Psoas muscle (tissue), 8 donors: Measurements from ENCODE around the gene TFR2. TPM values are rescaled to one million over a fixed set of nuclear protein-coding genes. Genes with fewer than 3 reads are reported as not detected.

Experiments
- ATAC-seq, 4 donors: fragments of 200-7000 bp; cut with Tn5 transposase; one replicate each; pipeline ENCODE4 v1.9.1; 2020; ENCODE audit warnings: moderate library complexity in 3 of 4, mild to moderate bottlenecking in 2 of 4
- DNase-seq, 2 donors: peaks; one replicate each; pipeline ENCODE4 v3.0.0-alpha.2; 2020
- H3K27ac ChIP-seq: fragments of 200-600 bp; one replicate; pipeline ENCODE4 v1.8.0; 2022
- H3K27me3 ChIP-seq, 3 donors: fragments of 200-600 bp in 1 of 3; one replicate each; pipeline versions ENCODE4 v1.6.1 to v1.8.0; 2013 to 2022; ENCODE audit warnings: low read length in 2 of 3, mild to moderate bottlenecking in 2 of 3, moderate library complexity in 1 of 3; ENCODE audit not compliant: insufficient read depth in 3 of 3
- H3K36me3 ChIP-seq, 2 donors: fragments of 200-600 bp in 1 of 2; one replicate each; pipeline versions ENCODE4 v1.6.1 to v1.8.0; 2013 to 2022; ENCODE audit warnings: low read depth in 1 of 2, mild to moderate bottlenecking in 1 of 2, moderate library complexity in 1 of 2; ENCODE audit not compliant: insufficient read depth in 1 of 2
- H3K4me1 ChIP-seq: fragments of 200-600 bp; one replicate; pipeline ENCODE4 v1.8.0; 2022
- H3K4me3 ChIP-seq: fragments of 200-600 bp; one replicate; pipeline ENCODE4 v1.8.0; 2022; ENCODE audit warnings: mild to moderate bottlenecking
- H3K9me3 ChIP-seq: fragments of 200-600 bp; one replicate; pipeline ENCODE4 v1.8.0; 2022
- WGBS, 3 donors: extraction: QIAGEN DNeasy Blood & Tissue Kit; methylation state at CpG; one replicate each; pipeline versions ENCODE4 v1.1.6 to v1.1.7; 2013; 5-methylcytosine and 5-hydroxymethylcytosine counted together
- intact Hi-C, 2 donors: fragments of 100-400 bp; cut with DNase I; formaldehyde crosslinking; loops; one replicate each; pipeline versions ENCODE4 v1.11.0 to v1.14.2; 2022
- polyA plus RNA-seq, 3 donors: library from polyadenylated mRNA; stranded (reverse); fragments of 200-250 nt; gene quantifications; one replicate each; pipeline ENCODE4 v1.2.3, GENCODE V29; 2013
- total RNA-seq, 4 donors: library from RNA; stranded (reverse); fragmentation: NEBNext Ultra II Directional in 2 of 4; extraction: Animal tissue kit (Norgen Biotek cat#: 25700) in 2 of 4; gene quantifications; one replicate each; pipeline versions ENCODE4 v1.2.1 to v1.2.4, GENCODE V29; 2021 to 2023
- TF ChIP-seq, protein P1 (sequence below): fragments of 200-600 bp; IDR thresholded peaks from one replicate; pipeline ENCODE4 v1.8.0; 2022; ENCODE audit warnings: antibody characterized with exemption
- donor health status: healthy with polysubstance abuse.
- donor health status: DM: no; HTN: no; CAD: no; lungs with moderate emphysema.
- donor health status: Bipolar disorder and iron deficiency.
- donor health status: healthy.
- donor health status: DM: yes; HTN: yes; CAD: no.
- donor health status: DM: no; HTN: no; CAD: no.
- donor health status: DM: no; HTN: no; CAD: no.
- donor health status: DM: yes; HTN: yes; CAD: no.

TFR2 gene
- total and polyA plus RNA-seq, 7 donors: 0.04 to 0.36 TPM; not detected in 5

DNA sequence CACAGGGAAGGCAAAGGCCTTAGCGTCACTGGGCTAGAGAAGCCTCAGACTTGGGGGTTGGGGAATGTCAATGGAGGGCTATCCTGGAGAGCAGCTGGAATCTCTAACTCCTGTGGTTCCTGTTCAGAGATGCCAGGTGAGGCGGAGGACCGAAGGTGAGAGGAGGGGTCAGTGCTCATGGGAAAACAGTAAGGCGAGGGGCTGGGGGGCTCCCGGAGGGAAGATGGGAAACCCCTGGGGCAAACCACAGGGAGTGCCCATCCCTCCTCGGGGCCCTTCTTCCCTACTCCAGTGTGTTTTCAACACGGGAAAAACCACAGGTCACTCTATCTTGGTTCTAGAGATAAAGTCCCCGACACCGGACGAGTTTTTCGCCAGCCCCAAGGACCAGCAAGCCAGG, 58.7 kb downstream of the TFR2 start:
- H3K4me3 ChIP-seq: peak overlapping the region; percentile 100
- peaks cover 0 to 3% (median 0%) of the 10 kb centered on the region in 3 donors for H3K27me3 ChIP-seq
- DNase-seq (no peak), ATAC-seq (no peak)
- intact Hi-C loops: no loop called here
- peaks cover 3 to 52% of the 10 kb centered on the region in 2 donors for H3K36me3 ChIP-seq
- peaks cover 20% of the 10 kb centered on the region for H3K4me1 ChIP-seq
- TF ChIP-seq, protein P1, sequence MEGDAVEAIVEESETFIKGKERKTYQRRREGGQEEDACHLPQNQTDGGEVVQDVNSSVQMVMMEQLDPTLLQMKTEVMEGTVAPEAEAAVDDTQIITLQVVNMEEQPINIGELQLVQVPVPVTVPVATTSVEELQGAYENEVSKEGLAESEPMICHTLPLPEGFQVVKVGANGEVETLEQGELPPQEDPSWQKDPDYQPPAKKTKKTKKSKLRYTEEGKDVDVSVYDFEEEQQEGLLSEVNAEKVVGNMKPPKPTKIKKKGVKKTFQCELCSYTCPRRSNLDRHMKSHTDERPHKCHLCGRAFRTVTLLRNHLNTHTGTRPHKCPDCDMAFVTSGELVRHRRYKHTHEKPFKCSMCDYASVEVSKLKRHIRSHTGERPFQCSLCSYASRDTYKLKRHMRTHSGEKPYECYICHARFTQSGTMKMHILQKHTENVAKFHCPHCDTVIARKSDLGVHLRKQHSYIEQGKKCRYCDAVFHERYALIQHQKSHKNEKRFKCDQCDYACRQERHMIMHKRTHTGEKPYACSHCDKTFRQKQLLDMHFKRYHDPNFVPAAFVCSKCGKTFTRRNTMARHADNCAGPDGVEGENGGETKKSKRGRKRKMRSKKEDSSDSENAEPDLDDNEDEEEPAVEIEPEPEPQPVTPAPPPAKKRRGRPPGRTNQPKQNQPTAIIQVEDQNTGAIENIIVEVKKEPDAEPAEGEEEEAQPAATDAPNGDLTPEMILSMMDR: no peak
- no peak overlapping the region for H3K27ac ChIP-seq
- 77 to 82% (median 81%) methylated on average over 11 of the region's 11 CpGs for WGBS, 3 donors
- no peaks in the 10 kb centered on the region for H3K9me3 ChIP-seq

DNA sequence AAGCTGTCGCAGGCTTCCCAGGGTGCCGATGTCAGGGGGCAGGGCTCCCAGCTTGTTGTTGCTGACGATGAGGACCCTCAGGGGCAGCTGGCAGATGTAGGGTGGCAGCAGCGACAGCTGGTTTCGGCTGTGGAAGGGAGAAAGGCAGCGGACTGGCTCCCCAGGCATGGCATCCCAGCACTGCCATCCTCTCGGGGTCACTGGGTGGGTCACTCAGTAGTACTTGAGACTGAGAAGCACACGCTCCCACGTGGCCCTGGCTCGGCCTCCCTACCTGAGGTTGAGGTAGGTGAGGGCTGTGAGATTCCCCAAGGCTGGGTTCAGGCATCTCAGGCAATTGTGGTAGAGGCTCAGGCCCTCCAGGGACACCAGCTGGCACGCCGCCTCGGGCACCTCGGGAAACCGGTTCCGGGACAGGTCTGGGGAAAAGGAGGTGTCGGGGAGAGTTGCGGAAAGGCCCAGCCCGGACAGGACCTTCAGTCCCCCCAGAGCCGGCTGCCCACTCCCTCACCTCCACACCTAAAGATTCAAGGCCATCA, 59.2 kb downstream of the TFR2 start:
- ATAC-seq: no peak
- no peak for DNase-seq
- peaks cover 0 to 8% (median 0%) of the 10 kb centered on the region in 3 donors for H3K27me3 ChIP-seq
- intact Hi-C loops: no loop called here
- TF ChIP-seq, protein P1: no peak
- H3K36me3 ChIP-seq: peaks cover 4 to 58% of the 10 kb centered on the region in 2 donors
- H3K4me3 ChIP-seq: no peak overlapping the region
- H3K4me1 ChIP-seq: peaks cover 16% of the 10 kb centered on the region
- WGBS, 3 donors: 81 to 85% (median 83%) methylated on average over 15 to 20 of the region's 20 CpGs
- no peaks in the 10 kb centered on the region for H3K9me3 ChIP-seq
- H3K27ac ChIP-seq: no peak overlapping the region

DNA sequence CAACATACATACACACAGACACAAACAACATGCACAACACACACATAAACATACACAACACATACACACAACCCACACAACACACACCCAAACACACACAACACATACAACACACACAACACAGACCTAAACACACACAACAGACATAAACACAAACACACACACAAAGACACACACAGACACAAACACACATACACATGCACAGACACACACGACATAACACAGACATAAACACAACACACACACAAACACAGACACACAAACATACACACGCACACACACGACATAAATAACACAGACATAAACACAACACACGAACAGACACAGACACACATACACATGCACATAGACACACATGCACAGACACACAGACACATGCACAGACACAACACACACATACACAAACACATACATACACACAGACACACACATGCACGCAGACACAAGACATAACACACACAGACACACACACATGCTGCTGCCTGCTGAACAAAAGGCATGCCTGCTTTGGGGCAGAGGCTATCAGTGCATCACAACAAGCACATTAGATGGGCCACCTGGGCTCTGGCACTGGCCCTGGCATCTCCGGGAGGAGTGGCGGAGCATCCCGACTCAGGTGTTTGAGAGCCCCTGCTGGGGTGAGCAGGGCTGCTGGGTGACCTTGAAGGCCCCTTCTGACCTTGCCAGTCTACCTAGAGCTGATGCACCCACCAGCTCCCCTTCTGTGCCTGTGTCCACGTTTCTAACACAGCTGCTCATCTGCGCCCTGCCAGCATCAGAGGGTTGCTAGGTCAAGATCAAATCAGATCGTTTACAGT, 60.7 kb downstream of the TFR2 start:
- Histone ChIP-seq H3K9me3 (no peaks in the 10 kb centered on the region), H3K4me3 (no peak overlapping the region), H3K4me1 (peaks cover 15% of the 10 kb centered on the region), H3K27me3 (peaks cover 0 to 14% (median 2%) of the 10 kb centered on the region in 3 donors), H3K27ac (no peak overlapping the region), H3K36me3 (peaks cover 4 to 72% of the 10 kb centered on the region in 2 donors)
- intact Hi-C loops: no loop called here
- WGBS, 3 donors: 81 to 85% (median 82%) methylated on average over 11 of the region's 11 CpGs
- DNase-seq: no peak
- TF ChIP-seq, protein P1: no peak
- no peak for ATAC-seq

DNA sequence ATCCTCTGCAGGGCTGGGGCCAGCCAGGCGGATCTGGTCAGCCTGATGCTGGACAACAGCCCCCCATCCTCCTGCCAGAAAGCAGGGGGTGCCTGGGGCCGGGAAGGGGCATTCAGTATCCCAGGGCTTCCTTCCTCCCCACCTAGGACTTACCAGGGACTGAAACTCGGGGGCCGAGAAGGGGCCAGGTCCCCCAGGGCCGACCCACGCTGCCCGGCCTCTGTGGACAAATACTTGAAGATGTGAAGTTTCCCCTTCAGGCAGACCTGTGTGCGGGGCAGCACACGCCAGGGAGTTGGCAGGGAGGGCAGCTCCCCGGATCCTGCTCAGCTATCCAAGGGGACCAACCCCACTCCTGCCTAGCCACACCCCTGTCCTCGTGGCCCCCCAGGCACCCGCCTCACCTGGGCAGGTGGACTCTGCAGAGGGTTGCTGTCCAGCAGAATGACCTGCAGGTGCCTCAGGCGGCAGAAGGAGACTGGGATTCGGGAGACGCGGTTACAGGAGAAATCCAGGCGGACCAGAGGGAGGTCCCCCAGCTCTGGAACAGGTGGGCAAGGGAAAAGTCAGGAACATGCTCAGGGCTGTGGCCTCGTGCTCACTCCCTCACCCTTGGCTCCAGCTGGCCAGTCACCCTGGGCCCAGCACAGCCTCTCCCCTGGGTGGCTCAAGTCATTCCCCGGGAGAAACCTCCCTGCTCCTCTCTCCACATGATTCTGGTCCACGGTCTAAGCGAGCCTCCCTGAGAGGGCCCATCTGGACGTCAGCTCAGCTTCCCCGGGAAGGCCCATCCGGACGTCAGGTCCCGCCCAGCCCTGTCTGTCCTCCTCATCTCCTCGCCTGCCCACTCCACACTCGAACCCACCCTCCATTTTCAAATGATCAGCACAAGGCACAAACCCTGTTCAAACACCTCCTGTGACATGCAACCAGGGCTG, 62.8 kb downstream of the TFR2 start:
- H3K4me1 ChIP-seq: peaks cover 4% of the 10 kb centered on the region
- H3K36me3 ChIP-seq: peaks cover 15 to 94% of the 10 kb centered on the region in 2 donors
- DNase-seq (no peak), ATAC-seq (no peak)
- H3K27ac ChIP-seq: no peak overlapping the region
- H3K27me3 ChIP-seq: peaks cover 0 to 33% (median 6%) of the 10 kb centered on the region in 3 donors
- TF ChIP-seq, protein P1: no peak
- intact Hi-C loops: loop anchor here in 1 of 2 donors (5.0 kb wide), 1 partner anchor 109 kb away; no protein-coding TSS in a partner anchor
- H3K4me3 ChIP-seq: no peak overlapping the region
- H3K9me3 ChIP-seq: no peaks in the 10 kb centered on the region
- WGBS, 3 donors: 87 to 94% (median 90%) methylated on average over 28 of the region's 28 CpGs
